ENCODE data around the gene GBP2.

The GBP2 gene

DNA sequence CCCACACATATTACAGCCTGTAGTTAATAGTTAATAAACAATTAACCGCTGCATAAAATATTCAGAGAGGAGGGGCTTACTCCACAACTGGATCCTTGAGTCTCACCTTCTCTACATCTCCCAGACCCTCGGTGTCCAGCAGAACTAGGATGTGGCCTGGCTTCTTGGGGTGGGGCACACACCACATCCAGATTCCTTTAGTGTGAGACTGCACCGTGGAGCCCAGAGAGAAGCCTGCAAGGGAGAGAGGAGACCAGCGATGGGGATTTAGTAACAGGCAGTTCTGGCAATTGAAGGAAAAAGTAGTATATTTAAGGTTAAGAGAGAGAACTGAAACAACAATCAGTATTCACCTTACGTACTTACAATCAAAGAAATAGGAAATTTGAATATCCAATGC, 65.8 kb downstream of the GBP2 start:
- DNase-seq = no peak
